HG02938 (cell line): ENCODE results near the gene CPNE2.
"Not testable (repeated sequence)": the region's sequence is repeated elsewhere in the genome, so short reads cannot be mapped to it uniquely, and the experiment has no call there.

ENCODE experiments used
- ATAC-seq: cut with Tn5 transposase; IDR thresholded peaks from one replicate; pipeline ENCODE4 v1.9.1; 2021; ENCODE audit warnings: mild to moderate bottlenecking, moderate library complexity; ENCODE audit not compliant: unreplicated experiment

CPNE2 gene

GRCh38 chr16:57165483-57165882 is 73.1 kb downstream of the CPNE2 start:
- no peak for ATAC-seq

DNA sequence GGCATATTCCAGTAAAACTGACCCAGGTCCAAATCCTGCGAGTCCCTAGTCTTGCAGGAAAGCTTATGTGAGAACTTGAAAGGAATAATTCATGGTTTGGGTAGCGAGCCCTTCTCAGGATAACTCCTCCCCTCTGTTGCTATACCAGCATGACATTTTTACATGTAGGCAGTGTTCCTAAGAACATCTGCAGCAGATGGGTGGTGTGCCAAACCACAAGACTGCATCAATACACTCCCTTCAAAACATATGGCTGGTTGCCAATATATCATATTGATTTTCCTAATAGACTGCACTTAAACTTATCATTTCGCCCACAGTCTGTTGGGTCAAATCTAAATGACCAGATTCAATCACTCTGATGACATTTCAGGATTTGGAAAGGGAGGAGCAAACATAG is 73.6 kb downstream of the CPNE2 start:
- no peak for ATAC-seq

DNA sequence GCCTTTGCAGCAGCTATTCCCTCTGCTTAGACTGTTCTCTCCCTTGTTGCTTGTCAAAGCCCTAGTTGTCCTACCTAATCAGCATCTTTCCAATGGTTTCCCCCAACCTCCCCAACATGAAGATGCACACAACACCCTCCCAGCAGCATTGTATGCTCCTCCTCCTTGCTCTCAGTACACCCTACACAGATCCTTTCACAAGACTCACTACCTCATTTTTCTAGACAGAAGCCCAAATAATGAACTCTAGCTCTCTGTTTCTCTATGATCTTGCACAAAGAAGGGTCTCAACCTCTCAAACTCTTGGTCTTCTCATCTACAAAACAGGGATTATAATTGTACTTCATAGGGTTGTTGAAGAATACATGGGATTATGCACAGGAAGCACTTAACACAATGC is 74.1 kb downstream of the CPNE2 start:
- ATAC-seq, result no peak

- ATAC-seq, result no peak
Measured at GRCh38 chr16:57166951-57167350, 74.6 kb downstream of the CPNE2 start.

DNA sequence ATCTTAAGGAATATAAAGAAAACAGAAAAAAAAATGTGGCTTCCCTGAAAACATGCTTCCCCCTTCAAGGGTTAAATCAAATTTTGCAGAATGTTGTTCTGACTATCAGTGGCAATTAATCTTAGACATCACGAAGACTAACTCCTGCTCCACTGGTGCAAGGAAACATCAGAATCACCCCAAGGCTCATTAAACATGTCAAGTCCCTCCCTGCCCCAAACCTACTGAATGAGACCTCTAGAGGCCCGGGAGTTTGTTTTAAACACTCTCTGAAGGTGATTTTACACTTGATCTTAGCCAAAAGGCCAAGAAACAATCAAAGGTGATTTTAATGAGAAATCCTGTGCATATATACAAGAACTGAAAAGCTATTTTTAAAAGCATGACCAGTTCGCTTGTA is 75.2 kb downstream of the CPNE2 start:
- no peak for ATAC-seq

DNA sequence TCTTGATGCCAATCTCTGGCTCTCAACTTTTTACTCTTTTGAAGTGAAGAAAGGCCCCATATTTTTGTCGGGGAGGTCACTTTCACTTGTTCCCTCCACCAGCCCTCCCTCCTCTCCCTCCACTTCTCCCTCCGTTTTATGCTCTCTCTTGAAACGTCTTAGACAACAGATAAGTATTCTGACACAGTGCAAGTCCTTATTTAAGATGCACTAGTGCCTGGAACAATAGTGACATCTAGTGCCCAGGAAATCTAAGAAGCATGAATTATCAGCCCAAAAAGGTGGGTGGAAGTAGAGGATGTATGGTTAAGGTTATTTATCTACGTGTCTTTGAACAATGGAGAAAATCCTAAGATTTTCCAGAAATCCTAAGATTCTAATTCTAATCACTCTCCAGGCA is 75.6 kb downstream of the CPNE2 start:
- no peak for ATAC-seq

DNA sequence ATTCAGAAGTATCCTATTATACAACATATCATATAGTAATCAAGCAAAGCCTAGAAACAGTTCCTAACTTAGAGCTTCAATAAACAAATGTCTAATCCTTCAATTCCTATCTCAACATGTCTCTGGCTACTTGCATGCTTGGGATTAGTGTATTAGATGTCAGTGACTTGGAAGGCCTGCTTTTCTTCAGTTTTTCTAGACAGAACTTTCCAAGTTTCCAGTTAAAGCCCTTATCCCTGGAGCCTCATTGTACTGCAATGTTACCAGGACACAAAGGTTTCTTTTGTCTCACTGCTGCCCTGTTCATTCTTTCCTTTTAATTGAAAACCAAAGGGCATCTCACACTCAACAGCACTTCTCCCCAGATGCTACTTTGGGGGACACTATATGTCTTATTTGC is 76.9 kb downstream of the CPNE2 start:
- ATAC-seq, result no peak

DNA sequence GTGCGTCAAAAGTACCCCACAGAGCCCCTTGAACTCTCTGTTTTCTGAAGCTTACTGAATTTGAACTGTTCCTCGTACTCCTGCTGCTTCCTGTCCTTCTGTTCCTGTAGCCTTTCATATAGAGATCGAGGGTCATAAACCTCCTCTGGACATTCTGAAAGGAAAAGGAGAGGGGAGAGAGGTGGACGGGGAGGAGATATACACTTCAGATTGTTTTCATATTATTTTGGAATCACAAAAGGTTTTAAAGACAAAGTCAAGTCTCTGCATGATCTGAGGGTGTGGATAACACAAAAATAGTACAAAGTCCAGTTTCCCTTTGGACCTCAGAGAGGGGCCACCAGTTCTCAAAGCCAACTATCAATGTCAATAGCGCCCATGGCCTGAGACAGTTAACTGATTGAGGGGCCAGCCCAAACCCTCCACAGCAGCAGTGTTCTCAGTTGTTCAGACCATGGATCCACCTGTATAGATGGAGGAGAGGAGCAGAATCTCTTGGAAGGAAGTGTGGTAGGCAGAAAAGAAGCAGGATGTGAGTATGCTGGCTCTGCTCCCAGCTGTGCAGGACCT is 80.4 kb downstream of the CPNE2 start:
- ATAC-seq, result no peak

DNA sequence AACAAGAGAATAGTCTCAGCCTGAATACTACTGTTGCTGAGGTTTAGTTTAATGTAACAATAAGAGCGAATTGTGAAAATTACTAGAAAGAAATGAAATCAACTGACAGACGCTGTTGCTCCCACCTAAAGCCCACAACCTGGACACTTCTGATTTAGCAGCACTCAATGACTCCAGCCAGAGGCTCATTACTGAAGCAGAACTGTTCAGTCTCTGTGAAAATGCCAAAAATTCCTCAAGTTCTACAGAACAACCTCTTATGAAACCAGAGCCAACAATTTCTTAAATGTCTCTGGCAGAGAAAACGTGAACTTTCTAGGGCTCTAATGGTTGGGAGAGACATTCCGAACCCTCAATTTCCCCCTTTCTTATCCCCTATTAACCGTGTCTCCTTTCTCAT is 83.5 kb downstream of the CPNE2 start:
- ATAC-seq, result no peak

DNA sequence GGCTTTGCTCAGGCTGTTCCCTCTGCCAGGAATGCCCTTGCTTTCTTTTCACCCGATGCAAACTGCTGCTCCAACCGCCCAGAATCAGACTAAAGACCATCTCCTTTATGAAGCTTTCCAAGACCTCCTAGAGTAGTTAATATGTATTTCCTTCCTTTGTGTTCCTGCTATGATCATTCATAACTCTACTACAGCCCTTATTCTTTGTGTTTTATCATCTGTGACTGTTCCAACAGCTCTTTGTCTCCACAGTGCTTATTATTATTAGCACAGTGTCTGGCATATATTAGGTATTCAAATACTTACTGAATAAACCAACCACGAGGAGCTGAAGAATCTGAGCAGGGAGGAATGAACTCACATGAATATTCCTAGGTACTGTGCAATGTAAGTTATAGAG is 85.8 kb downstream of the CPNE2 start:
- ATAC-seq, result no peak

GRCh38 chr16:57178793-57179212 is 86.4 kb downstream of the CPNE2 start:
- no peak for ATAC-seq

GRCh38 chr16:57179215-57179828 is 86.9 kb downstream of the CPNE2 start:
- no peak for ATAC-seq

- no peak for ATAC-seq
Measured at GRCh38 chr16:57184113-57184512, 91.7 kb downstream of the CPNE2 start.

- ATAC-seq, result no peak
Measured at GRCh38 chr16:57184887-57185445, 92.6 kb downstream of the CPNE2 start.

GRCh38 chr16:57185446-57185944 is 93.1 kb downstream of the CPNE2 start:
- ATAC-seq, result peak; percentile 36

GRCh38 chr16:57185945-57186871 is 93.8 kb downstream of the CPNE2 start, which contains the start of the genes PSME3IP1 and RSPRY1:
TSS of gene PSME3IP1 (minus strand) at chr16:57186039. CDS start at chr16:57173854, 12,185 bp downstream.
TSS of gene RSPRY1 (plus strand) at chr16:57186329. CDS start at chr16:57204659, 18,330 bp downstream.
- peak; percentile 90 for ATAC-seq

GRCh38 chr16:57186872-57187854 is 94.8 kb downstream of the CPNE2 start:
- ATAC-seq, result no peak

- not testable (repeated sequence) for ATAC-seq
Measured at GRCh38 chr16:57187902-57188710, 95.7 kb downstream of the CPNE2 start.

GRCh38 chr16:57188711-57189002 is 96.3 kb downstream of the CPNE2 start:
- ATAC-seq, result no peak
